Neuron (in vitro differentiated cells): ENCODE results near the gene VPS26B.
"Not testable (repeated sequence)": the region's sequence is repeated elsewhere in the genome, so short reads cannot be mapped to it uniquely, and the experiment has no call there.

Source experiments
- H2AFZ ChIP-seq: one replicate; pipeline ENCODE4 v1.6.1; 2013; ENCODE audit warnings: low read depth, mild to moderate bottlenecking, inconsistent platforms, low read length, moderate library complexity
- H3K27me3 ChIP-seq: one replicate; pipeline ENCODE4 v1.6.1; 2013; ENCODE audit warnings: low read length; ENCODE audit not compliant: insufficient read depth
- H3K36me3 ChIP-seq: one replicate; pipeline ENCODE4 v1.6.1; 2013; ENCODE audit warnings: low read length; ENCODE audit not compliant: insufficient read depth
- H3K4me1 ChIP-seq: one replicate; pipeline ENCODE4 v1.6.1; 2013; ENCODE audit warnings: low read length; ENCODE audit not compliant: insufficient read depth
- H3K4me3 ChIP-seq: 2 replicates; pipeline ENCODE4 v1.5.1; 2013; ENCODE audit warnings: mild to moderate bottlenecking, low read length, moderate library complexity
- H3K9me3 ChIP-seq: one replicate; pipeline ENCODE4 v1.6.1; 2013; ENCODE audit warnings: low read length

The VPS26B gene

DNA sequence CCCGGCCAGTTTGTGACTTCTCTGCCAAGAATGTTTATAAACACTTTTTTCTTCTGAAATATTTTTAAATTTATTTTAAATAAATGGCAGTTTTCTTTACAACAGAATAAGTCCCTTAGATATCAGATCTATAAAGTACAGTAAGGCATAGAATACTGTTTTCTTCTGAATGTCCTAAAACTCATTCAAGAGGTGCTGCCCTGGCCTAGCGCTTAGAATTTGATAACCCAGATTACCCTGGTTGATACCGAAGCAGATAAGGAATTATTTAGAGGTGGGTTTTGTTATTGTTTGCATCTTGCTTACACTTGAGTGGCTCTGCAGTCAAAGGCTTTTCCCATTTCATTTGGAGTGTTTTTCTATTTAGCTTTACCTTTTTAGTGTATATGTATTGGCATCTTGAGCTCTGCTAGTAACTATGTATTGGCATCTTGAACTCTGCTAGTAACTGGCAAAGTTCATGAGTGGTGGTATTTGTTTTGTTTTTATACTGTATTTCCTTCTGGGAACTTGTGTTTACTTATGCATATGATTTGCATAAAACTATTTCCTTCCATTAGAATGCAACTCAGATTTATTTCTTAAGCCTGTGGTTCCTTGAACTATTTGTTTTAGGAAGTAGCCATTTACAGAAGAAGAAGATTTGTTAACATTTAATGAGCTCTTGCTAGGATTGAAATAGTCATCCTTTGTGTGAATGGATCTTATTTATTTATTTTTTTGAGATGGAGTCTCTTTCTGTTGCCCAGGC, 30.1 kb downstream of the VPS26B start:
- Histone ChIP-seq H3K27me3 (no peaks in the 10 kb centered on the region), H3K4me3 (peak overlapping the region; percentile 85), H2AFZ (no peak overlapping the region), H3K4me1 (peaks cover 17% of the 10 kb centered on the region), H3K36me3 (peaks cover 34% of the 10 kb centered on the region), H3K9me3 (no peaks in the 10 kb centered on the region)

DNA sequence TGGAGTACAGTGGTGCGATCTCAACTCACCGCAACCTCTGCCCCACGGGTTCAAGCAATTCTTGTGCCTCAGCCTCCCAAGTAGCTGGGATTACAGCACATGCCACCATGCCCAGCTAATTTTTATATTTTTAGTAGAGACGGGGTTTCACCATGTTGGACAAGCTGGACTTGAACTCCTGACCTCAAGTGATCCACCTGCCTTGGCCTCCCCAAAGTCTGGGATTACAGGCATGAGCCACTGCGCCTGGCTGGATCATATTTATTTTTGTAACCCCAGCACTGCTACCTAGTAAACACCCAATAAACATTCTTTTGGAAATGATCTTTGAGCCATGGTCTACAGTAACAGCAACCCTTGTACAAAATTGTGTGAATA, 30.7 kb downstream of the VPS26B start:
- H3K9me3 ChIP-seq, H2AFZ ChIP-seq, H3K4me3 ChIP-seq, H3K27me3 ChIP-seq: not testable (repeated sequence)
- Histone ChIP-seq H3K36me3 (peaks cover 33% of the 10 kb centered on the region), H3K4me1 (peaks cover 17% of the 10 kb centered on the region)

DNA sequence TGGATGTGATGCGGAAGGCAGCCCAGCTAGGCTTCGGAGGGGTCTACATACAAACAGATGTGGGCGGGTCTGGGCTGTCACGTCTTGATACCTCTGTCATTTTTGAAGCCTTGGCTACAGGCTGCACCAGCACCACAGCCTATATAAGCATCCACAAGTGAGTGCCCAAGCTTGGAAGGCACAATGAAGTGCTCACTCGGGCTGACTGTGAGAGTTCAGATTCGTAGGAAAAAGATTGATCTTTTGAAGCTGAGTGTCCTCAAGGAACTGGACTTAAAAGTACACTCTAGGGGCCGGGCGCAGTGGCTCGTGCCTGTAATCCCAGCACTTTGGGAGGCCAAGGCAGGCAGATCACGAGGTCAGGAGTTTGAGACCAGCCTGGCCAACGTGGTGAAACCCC, 32.6 kb downstream of the VPS26B start:
- no peak overlapping the region for H2AFZ ChIP-seq
- H3K4me1 ChIP-seq: peaks cover 12% of the 10 kb centered on the region
- H3K9me3 ChIP-seq: no peaks in the 10 kb centered on the region
- no peaks in the 10 kb centered on the region for H3K27me3 ChIP-seq
- no peak overlapping the region for H3K4me3 ChIP-seq
- peaks cover 36% of the 10 kb centered on the region for H3K36me3 ChIP-seq

DNA sequence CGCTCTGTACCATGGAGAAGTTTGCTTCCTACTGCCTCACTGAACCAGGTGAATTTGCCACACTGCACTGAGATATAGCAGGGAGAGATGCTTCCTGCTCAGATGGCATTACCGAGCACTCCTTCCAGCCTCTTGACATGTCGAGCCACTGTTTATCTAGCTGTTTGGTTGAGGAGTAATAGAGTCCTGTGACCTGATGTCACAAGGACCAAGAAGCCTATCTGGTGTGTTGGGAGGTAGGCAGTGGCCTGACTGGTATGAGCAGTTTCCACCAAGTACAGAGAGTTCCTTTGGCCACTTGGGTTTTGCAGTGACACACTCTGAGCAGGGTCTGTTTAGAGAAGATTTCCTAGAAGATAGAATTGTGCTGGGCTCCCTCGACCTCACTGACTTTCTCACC, 34.1 kb downstream of the VPS26B start:
- Histone ChIP-seq H2AFZ (no peak overlapping the region), H3K4me3 (no peak overlapping the region), H3K4me1 (peaks cover 7% of the 10 kb centered on the region), H3K9me3 (no peaks in the 10 kb centered on the region), H3K27me3 (no peaks in the 10 kb centered on the region), H3K36me3 (peaks cover 51% of the 10 kb centered on the region)

DNA sequence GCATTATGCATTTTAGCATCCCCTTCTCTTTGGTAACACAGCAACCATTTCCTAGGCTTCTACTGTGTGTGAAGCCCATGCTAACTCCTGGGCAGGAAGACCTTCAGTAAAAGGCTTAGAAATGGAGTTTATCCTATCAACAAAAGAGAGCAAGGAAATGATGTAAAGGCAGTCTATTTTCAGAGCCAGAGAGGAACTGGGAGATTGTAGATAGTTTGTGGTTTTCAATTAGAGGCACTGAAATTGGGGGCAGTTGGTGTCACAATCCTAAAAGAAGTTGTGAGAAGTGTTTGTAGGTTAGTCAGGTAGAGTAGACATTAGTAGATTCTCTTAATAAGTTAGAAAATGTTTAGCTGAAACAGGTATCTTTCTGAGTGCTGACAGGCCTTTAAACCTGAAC, 36.0 kb downstream of the VPS26B start:
- no peaks in the 10 kb centered on the region for H3K9me3 ChIP-seq
- H3K4me1 ChIP-seq: no peaks in the 10 kb centered on the region
- H2AFZ ChIP-seq: no peak overlapping the region
- peaks cover 55% of the 10 kb centered on the region for H3K36me3 ChIP-seq
- H3K4me3 ChIP-seq: no peak overlapping the region
- no peaks in the 10 kb centered on the region for H3K27me3 ChIP-seq

DNA sequence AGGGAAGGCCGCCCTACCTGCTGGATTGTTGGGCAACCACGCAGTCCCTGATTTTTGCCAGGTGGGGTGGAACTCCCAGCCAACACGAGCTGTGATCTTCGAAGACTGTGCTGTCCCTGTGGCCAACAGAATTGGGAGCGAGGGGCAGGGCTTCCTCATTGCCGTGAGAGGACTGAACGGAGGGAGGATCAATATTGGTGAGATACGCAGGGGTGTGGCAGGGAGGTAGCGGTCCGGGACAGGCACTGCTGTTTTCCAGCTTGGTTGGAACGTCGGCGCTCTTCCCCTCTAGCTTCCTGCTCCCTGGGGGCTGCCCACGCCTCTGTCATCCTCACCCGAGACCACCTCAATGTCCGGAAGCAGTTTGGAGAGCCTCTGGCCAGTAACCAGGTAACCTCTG, 36.5 kb downstream of the VPS26B start:
- Histone ChIP-seq H3K9me3 (no peaks in the 10 kb centered on the region), H3K4me3 (no peak overlapping the region), H3K4me1 (no peaks in the 10 kb centered on the region), H2AFZ (no peak overlapping the region), H3K36me3 (peaks cover 55% of the 10 kb centered on the region), H3K27me3 (no peaks in the 10 kb centered on the region)

DNA sequence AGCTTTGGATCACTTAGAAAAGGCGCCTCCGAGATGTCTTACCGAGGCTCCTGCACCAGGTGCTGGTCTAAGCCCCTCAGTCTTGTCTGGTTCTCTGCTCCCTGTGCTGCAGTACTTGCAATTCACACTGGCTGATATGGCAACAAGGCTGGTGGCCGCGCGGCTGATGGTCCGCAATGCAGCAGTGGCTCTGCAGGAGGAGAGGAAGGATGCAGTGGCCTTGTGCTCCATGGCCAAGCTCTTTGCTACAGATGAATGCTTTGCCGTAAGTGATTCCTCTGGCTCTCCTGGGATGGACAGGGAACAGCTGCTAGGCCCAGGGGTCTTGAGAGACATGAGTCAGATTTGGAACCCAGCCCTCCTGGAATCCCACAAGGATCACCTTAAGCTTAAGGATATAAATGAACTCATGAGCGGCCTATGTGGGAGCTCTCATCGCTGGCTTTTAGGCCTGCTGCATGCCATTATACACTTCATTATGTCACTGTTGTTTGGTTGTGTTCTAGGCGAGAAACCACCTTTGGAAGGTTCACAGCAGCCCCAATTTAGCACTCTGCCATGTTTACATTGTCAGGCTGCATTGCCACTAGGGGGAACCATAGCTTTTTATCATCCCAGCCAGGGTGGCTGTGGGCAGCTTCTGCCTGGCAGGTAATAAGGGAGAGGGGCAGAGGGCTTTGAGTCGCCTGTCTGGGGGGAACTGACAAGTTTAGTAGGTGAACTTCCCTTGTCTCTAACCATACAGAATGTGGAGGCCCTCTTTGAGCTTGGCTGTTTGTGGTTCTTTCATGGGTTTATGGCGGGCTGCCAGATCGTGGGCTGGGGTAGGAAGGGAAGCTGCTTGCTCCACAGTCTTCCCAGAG, 37.4 kb downstream of the VPS26B start:
- H3K4me3 ChIP-seq: no peak overlapping the region
- no peak overlapping the region for H2AFZ ChIP-seq
- no peaks in the 10 kb centered on the region for H3K9me3 ChIP-seq
- H3K27me3 ChIP-seq: no peaks in the 10 kb centered on the region
- no peaks in the 10 kb centered on the region for H3K4me1 ChIP-seq
- peaks cover 54% of the 10 kb centered on the region for H3K36me3 ChIP-seq

DNA sequence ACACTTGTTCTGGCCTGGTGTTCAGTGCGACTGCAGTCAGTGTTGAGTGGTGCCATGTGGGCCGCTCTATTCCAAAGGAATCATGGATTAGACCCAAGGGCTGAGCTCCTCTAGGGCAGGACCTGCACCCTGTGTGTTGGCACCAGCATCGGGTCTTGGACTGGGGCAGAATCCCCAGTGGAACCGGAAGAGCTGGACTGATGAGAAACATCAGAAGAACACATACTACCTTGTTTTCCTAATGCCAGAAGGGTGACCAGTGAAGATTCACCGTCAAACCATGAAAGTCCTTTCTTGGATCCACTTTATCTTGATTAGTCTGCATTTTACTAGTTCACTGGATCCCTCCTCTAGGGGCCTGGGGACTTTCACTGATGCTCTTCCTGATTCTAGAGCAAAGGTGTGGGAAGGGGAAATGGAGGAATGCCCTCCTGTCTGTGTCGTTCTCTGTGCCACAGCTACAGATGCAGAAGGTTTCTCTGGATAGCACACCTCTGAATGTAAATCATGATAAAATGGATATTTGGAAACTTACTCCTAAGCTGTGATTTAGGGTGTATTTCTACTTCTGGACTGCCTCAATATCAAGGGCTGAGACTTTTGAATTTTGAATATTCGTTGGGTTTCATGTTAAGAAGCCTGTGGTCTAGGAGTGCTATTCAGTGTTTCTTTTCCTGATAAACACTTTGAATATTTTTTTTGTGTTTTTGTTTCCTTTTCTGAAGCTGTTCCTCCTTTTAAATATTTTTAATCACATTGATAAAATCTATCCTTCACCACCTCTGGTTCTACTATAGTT, 40.7 kb downstream of the VPS26B start:
- Histone ChIP-seq H3K36me3 (peaks cover 35% of the 10 kb centered on the region), H2AFZ (no peak overlapping the region), H3K27me3 (no peaks in the 10 kb centered on the region), H3K9me3 (no peaks in the 10 kb centered on the region), H3K4me3 (no peak overlapping the region), H3K4me1 (peaks cover 21% of the 10 kb centered on the region)

DNA sequence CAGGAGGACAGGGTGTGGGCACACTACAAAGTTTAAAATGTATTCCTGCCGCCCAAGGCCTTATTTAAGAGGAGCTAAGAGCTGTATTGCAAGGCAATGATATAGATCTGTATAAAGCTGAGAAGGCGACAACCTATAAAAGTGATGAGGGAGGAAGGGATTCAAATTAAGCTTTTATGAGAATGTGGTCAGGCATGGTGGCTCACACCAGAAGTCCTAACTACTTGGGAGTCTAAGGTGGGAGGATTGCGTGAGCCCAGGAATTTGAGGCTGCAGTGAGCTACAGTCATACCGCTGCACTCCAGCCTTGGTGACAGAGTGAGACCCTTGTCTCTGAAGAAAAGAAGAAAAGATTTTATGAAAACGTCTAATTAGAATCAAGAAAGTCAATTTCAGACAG, 42.0 kb downstream of the VPS26B start:
- Histone ChIP-seq H3K27me3 (no peaks in the 10 kb centered on the region), H3K9me3 (no peaks in the 10 kb centered on the region), H2AFZ (no peak overlapping the region), H3K36me3 (peaks cover 23% of the 10 kb centered on the region), H3K4me3 (no peak overlapping the region), H3K4me1 (peaks cover 21% of the 10 kb centered on the region)

DNA sequence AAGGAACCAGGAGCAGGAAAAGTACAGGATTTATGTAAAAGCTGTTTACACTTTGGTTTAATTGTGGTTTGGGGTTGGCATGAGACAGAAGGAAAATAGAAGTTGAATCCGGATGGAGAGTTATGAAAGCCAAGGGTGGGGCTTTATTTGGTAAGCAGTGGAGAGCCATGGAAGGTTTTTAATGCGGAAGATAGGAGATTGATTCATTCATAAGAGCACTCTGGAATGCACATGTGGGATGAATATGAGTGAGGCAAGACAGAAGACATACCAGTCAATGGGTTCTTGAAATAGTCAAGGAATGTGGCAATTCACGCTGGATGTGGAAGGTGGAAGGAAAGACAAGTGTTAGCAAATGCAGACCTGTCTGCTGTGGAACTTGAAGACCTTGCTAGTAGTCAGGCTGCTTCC, 42.4 kb downstream of the VPS26B start:
- H3K4me1 ChIP-seq: peaks cover 21% of the 10 kb centered on the region
- H3K9me3 ChIP-seq: no peaks in the 10 kb centered on the region
- H3K4me3 ChIP-seq: no peak overlapping the region
- peaks cover 19% of the 10 kb centered on the region for H3K36me3 ChIP-seq
- H3K27me3 ChIP-seq: no peaks in the 10 kb centered on the region
- H2AFZ ChIP-seq: no peak overlapping the region

DNA sequence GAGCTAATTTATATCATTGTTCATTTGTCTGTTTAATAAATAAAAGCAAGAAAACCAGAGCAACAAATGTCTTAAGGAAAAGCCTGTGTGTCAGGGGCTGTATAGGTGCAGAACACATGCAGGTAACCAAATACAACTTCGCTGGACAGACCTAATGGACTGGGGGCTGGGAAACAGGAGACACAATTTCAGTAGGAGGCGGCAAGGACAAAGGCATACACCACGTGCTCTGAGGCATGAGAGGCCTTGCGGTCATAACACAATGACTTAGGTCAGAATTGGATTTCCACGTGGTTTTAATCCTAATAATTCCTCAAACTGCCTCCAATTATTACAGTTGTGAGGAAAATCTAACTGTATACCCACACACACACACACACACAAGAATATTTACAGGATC, 43.0 kb downstream of the VPS26B start:
- H3K4me1 ChIP-seq: peaks cover 24% of the 10 kb centered on the region
- H3K27me3 ChIP-seq: no peaks in the 10 kb centered on the region
- peaks cover 15% of the 10 kb centered on the region for H3K36me3 ChIP-seq

DNA sequence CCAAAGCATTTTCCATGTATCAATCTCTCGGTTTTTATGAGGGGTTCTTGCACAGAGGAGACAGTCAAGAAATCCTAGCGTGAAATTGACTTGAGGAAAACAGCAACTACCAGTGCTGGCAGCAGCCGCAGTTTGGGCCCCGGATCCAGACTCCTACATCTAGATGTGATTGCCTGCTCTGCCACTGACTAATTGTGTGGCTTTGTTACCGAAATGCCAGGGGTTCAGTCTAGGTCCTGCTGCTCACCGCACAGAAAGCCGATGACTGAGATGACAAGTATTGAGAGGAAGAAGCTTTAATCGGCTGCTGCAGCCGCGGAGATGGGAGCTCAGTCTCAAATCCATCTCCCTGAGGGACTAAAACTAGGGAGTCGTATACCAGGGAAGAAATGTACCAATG, 43.5 kb downstream of the VPS26B start:
- no peaks in the 10 kb centered on the region for H3K9me3 ChIP-seq
- no peaks in the 10 kb centered on the region for H3K27me3 ChIP-seq
- peaks cover 29% of the 10 kb centered on the region for H3K4me1 ChIP-seq
- H2AFZ ChIP-seq: no peak overlapping the region
- no peak overlapping the region for H3K4me3 ChIP-seq
- peaks cover 10% of the 10 kb centered on the region for H3K36me3 ChIP-seq

More for the DNA sequence above, 43.0 kb downstream of the VPS26B start:
- Histone ChIP-seq H3K9me3 (no peaks in the 10 kb centered on the region), H3K4me3 (no peak overlapping the region), H2AFZ (no peak overlapping the region)

DNA sequence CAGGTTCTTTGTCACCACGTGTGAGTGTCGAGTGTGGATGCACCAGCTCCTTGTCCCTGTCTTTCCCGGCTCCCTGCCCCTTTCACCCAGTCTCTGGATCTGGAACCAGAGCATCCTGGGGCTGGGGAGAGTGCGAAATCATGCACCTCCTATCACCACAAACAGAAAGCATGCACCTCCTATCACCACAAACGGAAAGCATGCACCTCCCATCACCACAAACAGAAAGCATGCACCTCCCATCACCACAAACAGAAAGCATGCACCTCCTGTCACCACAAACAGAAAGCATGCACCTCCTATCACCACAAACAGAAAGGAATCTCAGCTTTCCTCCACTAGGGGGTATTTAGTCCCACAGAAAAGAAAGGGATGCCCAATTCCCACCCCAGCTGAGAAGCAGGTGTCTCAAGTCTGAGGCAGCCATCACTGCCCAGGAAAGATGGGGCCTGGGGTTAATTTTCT, 45.8 kb downstream of the VPS26B start:
- Histone ChIP-seq H2AFZ (no peak overlapping the region), H3K4me1 (peaks cover 39% of the 10 kb centered on the region), H3K27me3 (peaks cover 16% of the 10 kb centered on the region), H3K36me3 (peaks cover under 1% of the 10 kb centered on the region), H3K4me3 (no peak overlapping the region), H3K9me3 (no peaks in the 10 kb centered on the region)
